SU-DHL-6 (cell line): Measurements from ENCODE around the gene IGSF21.

Experiments used
- H2AFZ ChIP-seq: fragments of 200-600 bp; sonication (generic); 2 replicates; pipeline ENCODE4 v1.6.1; 2014; ENCODE audit warnings: low read depth, mild to moderate bottlenecking, moderate library complexity, mixed read lengths, antibody characterized with exemption, low read length; ENCODE audit not compliant: severe bottlenecking
- H3F3A ChIP-seq: fragments of 200-600 bp; shearing (Covaris generic); 2 replicates; pipeline ENCODE4 v1.6.0; 2016; ENCODE audit warnings: antibody characterized with exemption, mild to moderate bottlenecking; ENCODE audit not compliant: insufficient read depth
- H3K27ac ChIP-seq: fragments of 200-600 bp; sonication (generic); 2 replicates; pipeline ENCODE4 v1.5.1; 2016; ENCODE audit warnings: low read depth, mild to moderate bottlenecking, low read length, moderate library complexity, mixed read lengths
- H3K27me3 ChIP-seq: fragments of 200-600 bp; sonication (generic), shearing (Covaris generic); 2 replicates; pipeline ENCODE4 v1.6.0; 2014; ENCODE audit warnings: mild to moderate bottlenecking, low read length
- H3K36me3 ChIP-seq: fragments of 200-600 bp; sonication (generic); 2 replicates; pipeline ENCODE4 v1.6.1; 2014; ENCODE audit warnings: mild to moderate bottlenecking, low read length, mixed read lengths
- H3K4me2 ChIP-seq: fragments of 300-600, 200-600 bp; shearing (Covaris generic), sonication (generic); 2 replicates; pipeline ENCODE4 v1.6.0; 2014; ENCODE audit warnings: low read length, low read depth, mild to moderate bottlenecking; ENCODE audit not compliant: poor library complexity, severe bottlenecking
- H3K4me3 ChIP-seq: fragments of 200-600 bp; sonication (generic); 2 replicates; pipeline ENCODE4 v1.5.1; 2014; ENCODE audit warnings: antibody characterized with exemption, low read length, mild to moderate bottlenecking, mixed read lengths; ENCODE audit not compliant: insufficient read depth, poor library complexity, severe bottlenecking
- H3K79me2 ChIP-seq: fragments of 200-600 bp; sonication (generic); 2 replicates; pipeline ENCODE4 v1.6.1; 2014; ENCODE audit warnings: mild to moderate bottlenecking, low read length, moderate library complexity; ENCODE audit not compliant: insufficient read depth
- H3K9ac ChIP-seq: fragments of 200-600 bp; sonication (generic); 2 replicates; pipeline ENCODE4 v1.7.0; 2014; ENCODE audit warnings: mild to moderate bottlenecking, low read length
- H3K9me2 ChIP-seq: fragments of 200-600 bp; sonication (generic); replicated peaks from 2 replicates; pipeline ENCODE4 v1.6.1; 2014; ENCODE audit warnings: low read length; ENCODE audit not compliant: insufficient read depth
- H3K9me3 ChIP-seq: fragments of 200-600 bp; sonication (generic); 2 replicates; pipeline ENCODE4 v1.6.1; 2014; ENCODE audit warnings: low read length, mixed read lengths; ENCODE audit not compliant: insufficient read depth
- H4K20me1 ChIP-seq: fragments of 200-600 bp; sonication (generic); 2 replicates; pipeline ENCODE4 v1.6.1; 2014; ENCODE audit warnings: low read depth, mild to moderate bottlenecking, antibody characterized with exemption, low read length, moderate library complexity, mixed read lengths
- CTCF ChIP-seq: fragments of 200-600 bp; sonication (generic); IDR thresholded peaks from one replicate; pipeline ENCODE4 v1.5.1; 2017; ENCODE audit warnings: antibody characterized with exemption, mild to moderate bottlenecking, low read length, moderate library complexity; ENCODE audit not compliant: insufficient read depth, poor library complexity, severe bottlenecking
- EZH2phosphoT487 ChIP-seq: fragments of 200-600 bp; sonication (generic), shearing (Covaris generic); conservative IDR thresholded peaks from 2 replicates; pipeline ENCODE4 v1.6.1; 2018; ENCODE audit warnings: mild to moderate bottlenecking, antibody characterized with exemption, low read length, moderate library complexity, mixed read lengths

Gene IGSF21

GRCh38 chr1:18060366-18060765, 47.2 kb upstream of the IGSF21 start:
- Histone ChIP-seq H3F3A (no peaks in the 10 kb centered on the region), H3K27me3 (0 out of 2 replicates have a peak, but pooled peaks cover 2% of the 10 kb centered on the region), H3K36me3 (no peaks in the 10 kb centered on the region), H3K4me3 (no peak overlapping the region), H3K79me2 (no peaks in the 10 kb centered on the region), H2AFZ (no peak overlapping the region), H3K4me2 (no peak overlapping the region), H3K27ac (no peak overlapping the region), H3K9me2 (no peaks in the 10 kb centered on the region), H3K9me3 (no peaks in the 10 kb centered on the region), H3K9ac (no peak overlapping the region), H4K20me1 (no peaks in the 10 kb centered on the region)
- no peak for TF ChIP-seq CTCF
- TF ChIP-seq EZH2phosphoT487: no peak

- H3K9ac ChIP-seq: no peak overlapping the region
- H3K27me3 ChIP-seq: 0 out of 2 replicates have a peak, but pooled peaks cover 2% of the 10 kb centered on the region
- TF ChIP-seq EZH2phosphoT487 (no peak), CTCF (no peak)
- no peaks in the 10 kb centered on the region for H4K20me1 ChIP-seq
- no peaks in the 10 kb centered on the region for H3K79me2 ChIP-seq
- no peak overlapping the region for H3K27ac ChIP-seq
- H3K9me2 ChIP-seq: no peaks in the 10 kb centered on the region
- no peak overlapping the region for H3K4me3 ChIP-seq
- no peaks in the 10 kb centered on the region for H3F3A ChIP-seq
- H2AFZ ChIP-seq: no peak overlapping the region
- H3K9me3 ChIP-seq: no peaks in the 10 kb centered on the region
- no peak overlapping the region for H3K4me2 ChIP-seq
- no peaks in the 10 kb centered on the region for H3K36me3 ChIP-seq
Measured at GRCh38 chr1:18062185-18062584, 45.4 kb upstream of the IGSF21 start.

- TF ChIP-seq CTCF (no peak), EZH2phosphoT487 (no peak)
- H3K9me3 ChIP-seq: no peaks in the 10 kb centered on the region
- no peaks in the 10 kb centered on the region for H3F3A ChIP-seq
- H3K9me2 ChIP-seq: no peaks in the 10 kb centered on the region
- H4K20me1 ChIP-seq: no peaks in the 10 kb centered on the region
- H3K79me2 ChIP-seq: no peaks in the 10 kb centered on the region
- H3K4me3 ChIP-seq: no peak overlapping the region
- H3K27me3 ChIP-seq: no peaks in the 10 kb centered on the region
- H2AFZ ChIP-seq: no peak overlapping the region
- H3K36me3 ChIP-seq: no peaks in the 10 kb centered on the region
- no peak overlapping the region for H3K27ac ChIP-seq
- H3K9ac ChIP-seq: no peak overlapping the region
- H3K4me2 ChIP-seq: no peak overlapping the region
Measured at GRCh38 chr1:18064534-18064933, 43.1 kb upstream of the IGSF21 start.

- Histone ChIP-seq H3K9me2 (no peaks in the 10 kb centered on the region), H4K20me1 (no peaks in the 10 kb centered on the region), H3K36me3 (no peaks in the 10 kb centered on the region), H3K9me3 (no peaks in the 10 kb centered on the region), H3K27ac (no peak overlapping the region), H3K4me3 (no peak overlapping the region), H3F3A (no peaks in the 10 kb centered on the region), H3K79me2 (no peaks in the 10 kb centered on the region), H3K9ac (no peak overlapping the region), H3K27me3 (no peaks in the 10 kb centered on the region), H2AFZ (no peak overlapping the region), H3K4me2 (no peak overlapping the region)
- TF ChIP-seq CTCF: no peak
- no peak for TF ChIP-seq EZH2phosphoT487
Measured at GRCh38 chr1:18066576-18066975, 41.0 kb upstream of the IGSF21 start.
